ENCODE data around the gene CRYBB3. TPM values are rescaled to one million over a fixed set of nuclear protein-coding genes. Genes with fewer than 3 reads are reported as not detected.

CRYBB3 gene
- total RNA-seq, 2 donors from 2014 or later = 0.48 to 0.72 TPM

- no peaks in the 10 kb centered on the region for H3K4me1 ChIP-seq
- H3K9me3 ChIP-seq = no peaks in the 10 kb centered on the region
- no peak for TF ChIP-seq CTCF (IDR thresholded peaks at IDR 0.05)
- H3K27me3 ChIP-seq = no peaks in the 10 kb centered on the region
- intact Hi-C loops (cut with DNase I) = loop anchor here (10.0 kb wide), 1 partner anchor 126 kb away; no protein-coding TSS in a partner anchor
- H3K36me3 ChIP-seq = no peaks in the 10 kb centered on the region
- H3K27ac ChIP-seq = no peak overlapping the region
- no peak for DNase-seq
- no peak overlapping the region for H3K4me3 ChIP-seq
- H3K9ac ChIP-seq (ENCODE audit: low read depth in 2 of 2, low read length in 2 of 2) = no peak overlapping the region
These were observed 8.7 kb downstream of the CRYBB3 start for GRCh38 chr22:25208328-25208727.

- Histone ChIP-seq H3K9ac (ENCODE audit: low read depth in 2 of 2, low read length in 2 of 2) (no peak overlapping the region), H3K9me3 (no peaks in the 10 kb centered on the region), H3K27ac (no peak overlapping the region), H3K4me1 (no peaks in the 10 kb centered on the region), H3K36me3 (no peaks in the 10 kb centered on the region), H3K27me3 (no peaks in the 10 kb centered on the region), H3K4me3 (no peak overlapping the region)
- TF ChIP-seq CTCF (IDR thresholded peaks at IDR 0.05) = no peak
- intact Hi-C loops (cut with DNase I) = loop anchor here (10.0 kb wide), 1 partner anchor 126 kb away; no protein-coding TSS in a partner anchor
- DNase-seq = no peak
These were observed 9.3 kb downstream of the CRYBB3 start for GRCh38 chr22:25208743-25209505.

- Histone ChIP-seq H3K36me3 (no peaks in the 10 kb centered on the region), H3K27me3 (no peaks in the 10 kb centered on the region), H3K4me3 (no peak overlapping the region), H3K9ac (ENCODE audit: low read depth in 2 of 2, low read length in 2 of 2) (no peak overlapping the region), H3K9me3 (no peaks in the 10 kb centered on the region), H3K4me1 (no peaks in the 10 kb centered on the region), H3K27ac (no peak overlapping the region)
- DNase-seq = no peak
- no peak for TF ChIP-seq CTCF (IDR thresholded peaks at IDR 0.05)
- intact Hi-C loops (cut with DNase I) = no loop called here
These were observed 11.1 kb downstream of the CRYBB3 start for GRCh38 chr22:25210793-25211192.

- no peak for TF ChIP-seq CTCF (IDR thresholded peaks at IDR 0.05)
- no peak overlapping the region for H3K27ac ChIP-seq
- no peaks in the 10 kb centered on the region for H3K27me3 ChIP-seq
- no peak overlapping the region for H3K4me3 ChIP-seq
- H3K4me1 ChIP-seq = no peaks in the 10 kb centered on the region
- H3K36me3 ChIP-seq = no peaks in the 10 kb centered on the region
- H3K9ac ChIP-seq (ENCODE audit: low read depth in 2 of 2, low read length in 2 of 2) = no peak overlapping the region
- intact Hi-C loops (cut with DNase I) = no loop called here
- no peak for DNase-seq
- H3K9me3 ChIP-seq = no peaks in the 10 kb centered on the region
These were observed 12.7 kb downstream of the CRYBB3 start for GRCh38 chr22:25212337-25212736.

- Histone ChIP-seq H3K36me3 (no peaks in the 10 kb centered on the region), H3K27me3 (no peaks in the 10 kb centered on the region), H3K4me1 (no peaks in the 10 kb centered on the region), H3K27ac (no peak overlapping the region), H3K4me3 (no peak overlapping the region), H3K9ac (ENCODE audit: low read depth in 2 of 2, low read length in 2 of 2) (no peak overlapping the region), H3K9me3 (no peaks in the 10 kb centered on the region)
- TF ChIP-seq CTCF (IDR thresholded peaks at IDR 0.05) = no peak
- no peak for DNase-seq
- intact Hi-C loops (cut with DNase I) = no loop called here
These were observed 13.6 kb downstream of the CRYBB3 start for GRCh38 chr22:25213221-25213620.
